Mesendoderm (in vitro differentiated cells): Measurements from ENCODE around the gene RIMBP3B.
"Not testable (repeated sequence)": the region's sequence is repeated elsewhere in the genome, so short reads cannot be mapped to it uniquely, and the experiment has no call there.

Experiments
- DNase-seq: peaks from one replicate; pipeline ENCODE4 v3.0.0; 2013
- H2AK5ac ChIP-seq: 2 replicates; pipeline ENCODE4 v1.6.1; 2013; ENCODE audit warnings: low read length, inconsistent platforms
- H2BK120ac ChIP-seq: 2 replicates; pipeline ENCODE4 v1.6.1; 2013; ENCODE audit warnings: low read depth, mild to moderate bottlenecking, low read length, moderate library complexity, mixed read lengths
- H2BK15ac ChIP-seq: replicated peaks from 2 replicates; pipeline ENCODE4 v1.6.1; 2013; ENCODE audit warnings: low read depth, mild to moderate bottlenecking, moderate library complexity
- H2BK5ac ChIP-seq: 2 replicates; pipeline ENCODE4 v1.6.1; 2013; ENCODE audit warnings: low read length, inconsistent platforms
- H3K18ac ChIP-seq: 2 replicates; pipeline ENCODE4 v1.6.1; 2013; ENCODE audit warnings: mild to moderate bottlenecking, low read length, mixed read lengths
- H3K23ac ChIP-seq: one replicate; pipeline ENCODE4 v1.6.1; 2013; ENCODE audit warnings: low read length
- H3K27ac ChIP-seq: 2 replicates; pipeline ENCODE4 v1.5.1; 2013; ENCODE audit warnings: low read depth, mild to moderate bottlenecking, inconsistent platforms, low read length, moderate library complexity
- H3K27me3 ChIP-seq: 2 replicates; pipeline ENCODE4 v1.6.1; 2013; ENCODE audit warnings: low read length, control low read depth, mild to moderate bottlenecking, inconsistent platforms; ENCODE audit not compliant: insufficient read depth, poor library complexity
- H3K36me3 ChIP-seq: 2 replicates; pipeline ENCODE4 v1.6.1; 2013; ENCODE audit warnings: low read length, inconsistent platforms; ENCODE audit not compliant: control insufficient read depth, insufficient read depth
- H3K4ac ChIP-seq: one replicate; pipeline ENCODE4 v1.6.1; 2013; ENCODE audit warnings: low read depth, mild to moderate bottlenecking, low read length, moderate library complexity
- H3K4me1 ChIP-seq: 2 replicates; pipeline ENCODE4 v1.6.1; 2013; ENCODE audit warnings: low read depth, low read length, inconsistent platforms; ENCODE audit not compliant: control insufficient read depth
- H3K4me2 ChIP-seq: 2 replicates; pipeline ENCODE4 v1.6.1; 2013; ENCODE audit warnings: low read length
- H3K4me3 ChIP-seq: 2 replicates; pipeline ENCODE4 v1.5.1; 2013; ENCODE audit warnings: mild to moderate bottlenecking, low read length
- H3K56ac ChIP-seq: one replicate; pipeline ENCODE4 v1.6.1; 2013; ENCODE audit warnings: low read length
- H3K79me1 ChIP-seq: 2 replicates; pipeline ENCODE4 v1.6.1; 2013; ENCODE audit warnings: low read length, inconsistent platforms
- H3K79me2 ChIP-seq: 2 replicates; pipeline ENCODE4 v1.6.1; 2013; ENCODE audit warnings: mild to moderate bottlenecking, low read length; ENCODE audit not compliant: control insufficient read depth, insufficient read depth
- H3K9ac ChIP-seq: 2 replicates; pipeline ENCODE4 v1.6.1; 2013; ENCODE audit warnings: low read length, inconsistent platforms
- H4K5ac ChIP-seq: one replicate; pipeline ENCODE4 v1.6.1; 2013; ENCODE audit warnings: low read length
- H4K8ac ChIP-seq: one replicate; pipeline ENCODE4 v1.6.1; 2013; ENCODE audit warnings: low read depth, mild to moderate bottlenecking, control low read depth, low read length, moderate library complexity
- WGBS: extraction: QIAGEN DNeasy Blood & Tissue Kit; methylation state at CpG from one replicate; pipeline ENCODE4 v1.1.7; 2013; ENCODE audit warnings: low lambda C conversion rate, missing lambda C conversion rate; ENCODE audit not compliant: insufficient coverage; ENCODE audit errors: extremely low coverage; 5-methylcytosine and 5-hydroxymethylcytosine counted together

The RIMBP3B gene

DNA sequence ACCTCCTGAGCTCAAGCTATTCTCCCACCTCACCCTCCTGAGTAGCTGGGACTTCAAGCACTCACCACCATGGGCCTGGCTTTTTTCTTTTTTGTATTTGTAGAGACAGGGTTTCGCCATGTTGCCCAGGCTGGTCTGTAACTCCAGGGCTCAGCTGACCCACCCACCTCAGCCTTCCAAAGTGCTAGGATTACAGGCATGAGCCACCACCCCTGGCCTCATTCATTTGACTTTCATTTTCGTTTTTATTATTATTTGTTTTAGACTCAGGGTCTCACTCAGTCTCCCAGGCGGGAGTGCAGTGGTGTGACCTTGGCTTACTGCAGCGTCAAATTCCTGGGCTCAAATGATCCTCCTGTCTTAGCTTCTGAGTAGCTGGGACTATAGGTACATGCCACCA is 24.2 kb downstream of the RIMBP3B start:
- not testable (repeated sequence) for DNase-seq
- no CpG with 5 or more reads among the region's 4 CpGs for WGBS

DNA sequence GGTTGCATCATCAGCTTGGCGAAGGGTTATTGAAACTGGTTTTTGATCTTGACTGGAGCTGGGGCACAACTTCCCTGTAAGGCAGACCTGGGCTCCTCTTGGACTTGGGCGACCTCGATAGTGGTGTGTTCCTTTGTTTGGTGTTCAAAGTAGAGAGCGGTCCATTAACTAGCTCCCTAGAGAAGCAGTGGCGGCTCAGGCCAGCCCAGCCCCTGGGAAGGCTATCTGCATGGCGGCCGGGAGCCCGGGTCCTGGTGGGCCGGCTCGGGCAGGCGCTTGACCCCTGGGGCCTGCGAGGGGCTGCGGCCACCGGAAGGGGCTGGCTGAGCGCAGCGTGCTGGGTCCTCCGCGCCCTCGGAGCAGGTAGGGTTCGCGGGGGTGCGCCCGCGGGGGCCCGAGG is 32.8 kb downstream of the RIMBP3B start:
- H3K9ac ChIP-seq, H4K5ac ChIP-seq, H3K4ac ChIP-seq, H3K18ac ChIP-seq, H2BK120ac ChIP-seq, H3K27ac ChIP-seq, H3K79me1 ChIP-seq, H3K56ac ChIP-seq, H3K23ac ChIP-seq, H2BK5ac ChIP-seq, H3K4me1 ChIP-seq, H4K8ac ChIP-seq, H2AK5ac ChIP-seq, H2BK15ac ChIP-seq, H3K4me3 ChIP-seq, DNase-seq, H3K36me3 ChIP-seq, H3K4me2 ChIP-seq, H3K79me2 ChIP-seq, H3K27me3 ChIP-seq: not testable (repeated sequence)
- WGBS, result no CpG with 5 or more reads among the region's 25 CpGs

More for the DNA sequence above, 24.2 kb downstream of the RIMBP3B start:
- not testable (repeated sequence) for H3K79me1 ChIP-seq, H3K23ac ChIP-seq, H3K79me2 ChIP-seq, H3K4me2 ChIP-seq, H3K27me3 ChIP-seq, H2BK5ac ChIP-seq, H3K4me1 ChIP-seq, H2BK15ac ChIP-seq, H3K56ac ChIP-seq, H4K5ac ChIP-seq, H2AK5ac ChIP-seq, H2BK120ac ChIP-seq, H3K36me3 ChIP-seq, H3K4me3 ChIP-seq, H4K8ac ChIP-seq, H3K9ac ChIP-seq, H3K18ac ChIP-seq, H3K4ac ChIP-seq, H3K27ac ChIP-seq

DNA sequence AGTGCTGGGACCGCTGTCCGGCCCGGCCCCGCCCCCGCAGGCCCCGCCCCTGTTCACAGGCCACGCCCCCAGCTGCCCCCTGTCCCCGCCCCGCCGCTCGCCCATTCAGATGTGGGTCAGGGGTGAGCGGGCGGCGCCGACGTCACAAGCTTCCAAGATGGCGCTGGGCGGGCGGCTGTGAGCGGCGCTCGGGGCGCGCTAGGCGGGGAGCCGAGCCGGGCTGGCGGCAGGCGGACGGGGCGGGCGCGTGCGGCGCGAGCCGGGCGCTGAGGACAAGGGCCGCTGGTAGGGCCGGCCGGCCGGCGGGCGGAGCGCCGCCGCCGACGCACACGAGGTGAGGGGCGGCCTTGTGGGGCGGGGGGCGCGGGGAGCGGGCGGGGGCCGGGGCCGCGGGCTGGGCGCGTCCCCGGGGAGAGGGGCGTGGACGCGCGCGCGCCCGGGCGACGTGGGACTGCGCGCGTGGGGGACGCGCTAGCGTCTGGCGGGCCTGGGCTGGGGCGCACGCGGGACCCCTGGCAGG is 33.7 kb downstream of the RIMBP3B start, which contains the start of gene HIC2:
HIC2 (plus strand) TSS at position 145 of the 520 bp plus-strand sequence. CDS start 25,461 bp downstream, outside the sequence.
- not testable (repeated sequence) for H2BK120ac ChIP-seq, H3K4me2 ChIP-seq, H3K36me3 ChIP-seq, H2BK5ac ChIP-seq, DNase-seq, H4K5ac ChIP-seq, H2AK5ac ChIP-seq, H4K8ac ChIP-seq, H3K27me3 ChIP-seq, H3K4me1 ChIP-seq, H3K56ac ChIP-seq, H3K4me3 ChIP-seq, H3K9ac ChIP-seq, H3K27ac ChIP-seq, H2BK15ac ChIP-seq, H3K79me2 ChIP-seq, H3K23ac ChIP-seq, H3K79me1 ChIP-seq
- Histone ChIP-seq H3K4ac (peak within 1 kb of the TSS; percentile 81), H3K18ac (peak within 1 kb of the TSS; percentile 92)
- WGBS, result no CpG with 5 or more reads among the region's 81 CpGs

DNA sequence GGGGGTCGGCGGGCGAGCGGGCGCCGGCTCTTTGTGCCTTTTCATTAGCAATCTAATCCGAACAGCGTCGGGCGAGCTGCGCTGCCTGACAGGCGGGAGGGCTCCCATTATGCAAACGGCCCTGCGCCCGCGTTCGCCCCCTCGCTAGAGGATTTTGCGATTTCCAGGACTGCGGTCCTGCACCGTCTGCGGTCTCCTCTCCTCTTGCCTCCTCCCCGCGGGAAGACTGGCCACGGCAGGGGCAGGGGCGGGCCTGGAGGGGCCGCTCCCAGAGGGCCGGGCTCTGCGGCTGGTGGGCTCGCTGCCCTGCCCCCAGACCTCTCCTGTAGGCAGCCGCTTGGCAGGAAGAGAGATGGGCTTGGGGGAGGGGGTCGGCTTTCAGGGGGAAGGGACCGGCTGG is 34.3 kb downstream of the RIMBP3B start:
- not testable (repeated sequence) for H2BK120ac ChIP-seq, DNase-seq, H3K56ac ChIP-seq, H3K4me3 ChIP-seq, H3K4me2 ChIP-seq, H2BK15ac ChIP-seq, H3K9ac ChIP-seq, H4K5ac ChIP-seq, H3K4ac ChIP-seq, H3K27me3 ChIP-seq, H3K4me1 ChIP-seq, H3K27ac ChIP-seq, H2AK5ac ChIP-seq, H3K23ac ChIP-seq, H3K36me3 ChIP-seq, H3K79me2 ChIP-seq, H3K18ac ChIP-seq, H2BK5ac ChIP-seq, H4K8ac ChIP-seq, H3K79me1 ChIP-seq
- WGBS, result no CpG with 5 or more reads among the region's 33 CpGs

DNA sequence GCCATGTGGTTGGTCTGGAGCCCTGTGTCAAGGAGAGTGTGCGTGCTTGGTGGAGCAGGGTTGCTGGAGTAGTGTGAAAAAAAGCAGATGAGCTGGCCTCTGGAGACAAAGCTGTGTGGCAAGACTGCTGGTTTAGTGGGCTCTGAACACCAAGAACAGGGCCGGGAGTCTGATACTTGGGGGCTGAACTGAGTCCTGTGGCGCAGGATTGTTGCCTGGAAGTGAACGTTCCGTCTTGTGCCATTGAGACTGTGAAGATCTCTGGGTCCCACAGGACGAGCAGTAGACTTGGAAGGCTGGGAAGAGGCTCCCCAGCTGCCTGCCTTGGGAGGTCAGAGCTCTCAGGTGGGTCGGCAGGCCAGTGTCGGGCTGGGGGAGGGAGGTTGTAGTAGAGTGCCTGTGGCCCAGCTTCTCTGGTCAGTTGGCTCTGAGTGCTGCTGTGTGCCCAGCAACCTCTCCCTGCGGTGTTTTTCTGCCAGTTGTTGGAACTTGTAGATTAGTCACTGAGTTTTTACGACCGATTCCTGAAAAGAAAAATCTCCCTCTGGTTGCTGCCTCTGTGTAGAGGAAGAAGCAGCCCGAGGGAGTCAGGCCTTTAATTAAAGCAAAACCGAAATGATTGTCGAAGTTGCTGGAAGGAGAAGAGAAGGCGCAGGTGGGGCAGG is 35.6 kb downstream of the RIMBP3B start:
- H3K18ac ChIP-seq, H3K4me2 ChIP-seq, H3K9ac ChIP-seq, H2BK5ac ChIP-seq, H4K5ac ChIP-seq, H3K36me3 ChIP-seq, H4K8ac ChIP-seq, H3K23ac ChIP-seq, H3K27me3 ChIP-seq, H2BK120ac ChIP-seq, H3K4ac ChIP-seq, H3K79me2 ChIP-seq, DNase-seq, H3K56ac ChIP-seq, H3K4me1 ChIP-seq, H3K4me3 ChIP-seq, H2BK15ac ChIP-seq, H2AK5ac ChIP-seq, H3K79me1 ChIP-seq, H3K27ac ChIP-seq: not testable (repeated sequence)
- no CpG with 5 or more reads among the region's 15 CpGs for WGBS
